ENCODE data around the gene GOLGB1.
"Not testable (repeated sequence)": the region's sequence is repeated elsewhere in the genome, so short reads cannot be mapped to it uniquely, and the experiment has no call there.

Gene GOLGB1

DNA sequence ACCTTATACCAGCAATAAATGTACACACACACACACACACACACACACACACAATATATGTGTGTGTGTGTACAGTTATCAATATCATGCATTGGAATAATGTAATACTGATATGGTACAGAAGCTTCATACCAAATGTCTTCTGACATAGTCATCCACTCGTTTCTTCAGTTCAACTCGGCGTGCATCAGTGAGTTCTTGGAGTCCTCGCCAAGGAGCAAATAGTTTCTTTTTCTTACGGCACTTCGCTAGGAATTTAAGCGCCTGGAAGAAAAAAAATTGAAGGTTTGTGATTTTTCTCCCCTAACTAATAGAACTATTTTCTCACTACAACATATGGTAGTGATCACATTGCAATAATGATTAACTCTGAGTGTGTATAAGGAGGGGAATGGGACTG is 32.1 kb upstream of the GOLGB1 start (continued):
- TF ChIP-seq, protein P1, sequence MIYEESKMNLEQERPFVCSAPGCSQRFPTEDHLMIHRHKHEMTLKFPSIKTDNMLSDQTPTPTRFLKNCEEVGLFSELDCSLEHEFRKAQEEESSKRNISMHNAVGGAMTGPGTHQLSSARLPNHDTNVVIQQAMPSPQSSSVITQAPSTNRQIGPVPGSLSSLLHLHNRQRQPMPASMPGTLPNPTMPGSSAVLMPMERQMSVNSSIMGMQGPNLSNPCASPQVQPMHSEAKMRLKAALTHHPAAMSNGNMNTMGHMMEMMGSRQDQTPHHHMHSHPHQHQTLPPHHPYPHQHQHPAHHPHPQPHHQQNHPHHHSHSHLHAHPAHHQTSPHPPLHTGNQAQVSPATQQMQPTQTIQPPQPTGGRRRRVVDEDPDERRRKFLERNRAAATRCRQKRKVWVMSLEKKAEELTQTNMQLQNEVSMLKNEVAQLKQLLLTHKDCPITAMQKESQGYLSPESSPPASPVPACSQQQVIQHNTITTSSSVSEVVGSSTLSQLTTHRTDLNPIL (CRISPR knock-in tag; IDR thresholded peaks at IDR 0.05; ENCODE audit: low read depth), result no peak
- TF ChIP-seq, protein P2, sequence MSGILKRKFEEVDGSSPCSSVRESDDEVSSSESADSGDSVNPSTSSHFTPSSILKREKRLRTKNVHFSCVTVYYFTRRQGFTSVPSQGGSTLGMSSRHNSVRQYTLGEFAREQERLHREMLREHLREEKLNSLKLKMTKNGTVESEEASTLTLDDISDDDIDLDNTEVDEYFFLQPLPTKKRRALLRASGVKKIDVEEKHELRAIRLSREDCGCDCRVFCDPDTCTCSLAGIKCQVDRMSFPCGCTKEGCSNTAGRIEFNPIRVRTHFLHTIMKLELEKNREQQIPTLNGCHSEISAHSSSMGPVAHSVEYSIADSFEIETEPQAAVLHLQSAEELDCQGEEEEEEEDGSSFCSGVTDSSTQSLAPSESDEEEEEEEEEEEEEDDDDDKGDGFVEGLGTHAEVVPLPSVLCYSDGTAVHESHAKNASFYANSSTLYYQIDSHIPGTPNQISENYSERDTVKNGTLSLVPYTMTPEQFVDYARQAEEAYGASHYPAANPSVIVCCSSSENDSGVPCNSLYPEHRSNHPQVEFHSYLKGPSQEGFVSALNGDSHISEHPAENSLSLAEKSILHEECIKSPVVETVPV (CRISPR knock-in tag; IDR thresholded peaks at IDR 0.05), result no peak

DNA sequence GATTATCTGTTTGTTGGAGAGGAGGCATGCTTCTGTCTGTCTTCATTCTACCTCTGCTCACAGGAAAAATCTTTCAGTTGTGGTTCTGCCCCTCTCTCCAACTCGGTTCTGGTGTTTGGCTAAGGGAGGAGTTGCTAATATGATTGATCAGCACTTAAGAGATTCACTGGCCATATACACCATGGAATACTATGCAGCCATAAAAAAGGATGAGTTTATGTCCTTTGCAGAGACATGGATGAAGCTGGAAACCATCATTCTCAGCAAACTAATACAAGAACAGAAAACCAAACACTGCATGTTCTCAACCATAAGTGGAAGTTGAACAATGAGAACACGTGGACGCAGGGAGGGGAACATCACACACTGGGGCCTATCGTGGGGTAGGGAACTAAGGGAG is 25.6 kb upstream of the GOLGB1 start:
- ATAC-seq, result not testable (repeated sequence)

DNA sequence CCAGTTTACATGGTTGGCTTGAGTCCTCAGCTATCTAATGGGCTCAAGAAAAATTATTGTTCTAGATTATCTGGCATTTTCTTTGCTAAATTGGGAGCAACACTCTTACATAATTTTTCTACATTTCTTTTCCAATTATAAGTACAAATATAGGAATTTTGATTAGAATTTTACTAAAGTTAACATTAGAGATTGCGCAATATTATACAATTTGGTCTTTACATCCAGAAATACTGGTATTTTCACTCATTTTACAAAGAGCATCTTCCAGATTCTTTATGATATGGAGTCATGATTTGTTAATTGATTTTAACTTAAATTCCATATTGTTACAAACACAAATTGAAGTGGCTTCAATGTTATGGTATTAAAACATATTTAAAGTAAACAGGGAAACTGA is 19.7 kb upstream of the GOLGB1 start:
- TF ChIP-seq, protein P3, sequence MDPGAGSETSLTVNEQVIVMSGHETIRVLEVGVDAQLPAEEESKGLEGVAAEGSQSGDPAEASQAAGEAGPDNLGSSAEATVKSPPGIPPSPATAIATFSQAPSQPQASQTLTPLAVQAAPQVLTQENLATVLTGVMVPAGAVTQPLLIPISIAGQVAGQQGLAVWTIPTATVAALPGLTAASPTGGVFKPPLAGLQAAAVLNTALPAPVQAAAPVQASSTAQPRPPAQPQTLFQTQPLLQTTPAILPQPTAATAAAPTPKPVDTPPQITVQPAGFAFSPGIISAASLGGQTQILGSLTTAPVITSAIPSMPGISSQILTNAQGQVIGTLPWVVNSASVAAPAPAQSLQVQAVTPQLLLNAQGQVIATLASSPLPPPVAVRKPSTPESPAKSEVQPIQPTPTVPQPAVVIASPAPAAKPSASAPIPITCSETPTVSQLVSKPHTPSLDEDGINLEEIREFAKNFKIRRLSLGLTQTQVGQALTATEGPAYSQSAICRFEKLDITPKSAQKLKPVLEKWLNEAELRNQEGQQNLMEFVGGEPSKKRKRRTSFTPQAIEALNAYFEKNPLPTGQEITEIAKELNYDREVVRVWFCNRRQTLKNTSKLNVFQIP (CRISPR knock-in tag; IDR thresholded peaks at IDR 0.05; ENCODE audit: borderline replicate concordance, low read depth), result no peak
- TF ChIP-seq, protein P4, sequence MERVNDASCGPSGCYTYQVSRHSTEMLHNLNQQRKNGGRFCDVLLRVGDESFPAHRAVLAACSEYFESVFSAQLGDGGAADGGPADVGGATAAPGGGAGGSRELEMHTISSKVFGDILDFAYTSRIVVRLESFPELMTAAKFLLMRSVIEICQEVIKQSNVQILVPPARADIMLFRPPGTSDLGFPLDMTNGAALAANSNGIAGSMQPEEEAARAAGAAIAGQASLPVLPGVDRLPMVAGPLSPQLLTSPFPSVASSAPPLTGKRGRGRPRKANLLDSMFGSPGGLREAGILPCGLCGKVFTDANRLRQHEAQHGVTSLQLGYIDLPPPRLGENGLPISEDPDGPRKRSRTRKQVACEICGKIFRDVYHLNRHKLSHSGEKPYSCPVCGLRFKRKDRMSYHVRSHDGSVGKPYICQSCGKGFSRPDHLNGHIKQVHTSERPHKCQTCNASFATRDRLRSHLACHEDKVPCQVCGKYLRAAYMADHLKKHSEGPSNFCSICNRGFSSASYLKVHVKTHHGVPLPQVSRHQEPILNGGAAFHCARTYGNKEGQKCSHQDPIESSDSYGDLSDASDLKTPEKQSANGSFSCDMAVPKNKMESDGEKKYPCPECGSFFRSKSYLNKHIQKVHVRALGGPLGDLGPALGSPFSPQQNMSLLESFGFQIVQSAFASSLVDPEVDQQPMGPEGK (CRISPR knock-in tag; IDR thresholded peaks at IDR 0.05; ENCODE audit: borderline replicate concordance), result no peak
- TF ChIP-seq ZNF565 (CRISPR knock-in tag; conservative IDR thresholded peaks at IDR 0.05; ENCODE audit: low read depth), result no peak
- TF ChIP-seq BACH2 (CRISPR knock-in tag; IDR thresholded peaks at IDR 0.05; ENCODE audit: borderline replicate concordance), result no peak
- no peak for ATAC-seq

DNA sequence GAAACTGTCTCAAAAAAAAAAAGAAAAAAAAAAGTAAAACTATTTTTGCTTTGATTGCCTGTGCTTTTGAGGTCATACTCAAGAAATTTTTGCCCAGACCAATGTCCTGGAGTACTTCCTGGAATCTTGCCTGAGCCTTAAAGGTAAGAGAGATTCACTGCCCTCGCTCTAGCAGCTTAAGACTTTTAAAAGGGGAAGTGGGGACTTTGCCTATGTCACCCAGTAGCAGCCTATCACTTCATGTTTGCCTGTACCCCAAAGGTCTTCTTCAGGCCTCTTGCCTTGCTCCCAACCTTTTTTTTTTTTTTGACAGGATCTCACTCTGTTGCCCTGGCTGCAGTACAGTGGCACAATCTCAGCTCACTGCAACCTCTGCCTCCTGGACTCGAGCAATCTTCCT is 18.9 kb upstream of the GOLGB1 start:
- no peak for ATAC-seq
- TF ChIP-seq ZFP30 (CRISPR knock-in tag; IDR thresholded peaks at IDR 0.05) (no peak), PPARA (CRISPR knock-in tag; IDR thresholded peaks at IDR 0.05; ENCODE audit: borderline replicate concordance) (no peak), SNAI2 (CRISPR knock-in tag; IDR thresholded peaks at IDR 0.05) (no peak), ESRRG (CRISPR knock-in tag; IDR thresholded peaks at IDR 0.05) (no peak), ZNF565 (CRISPR knock-in tag; conservative IDR thresholded peaks at IDR 0.05; ENCODE audit: low read depth) (no peak), RARB (CRISPR knock-in tag; IDR thresholded peaks at IDR 0.05) (no peak), OSR1 (CRISPR knock-in tag; IDR thresholded peaks at IDR 0.05) (no peak), ZNF8 (CRISPR knock-in tag; IDR thresholded peaks at IDR 0.05) (no peak), ISL1 (CRISPR knock-in tag; IDR thresholded peaks at IDR 0.05) (no peak), GLIS3 (CRISPR knock-in tag; IDR thresholded peaks at IDR 0.05) (no peak), TCF4 (CRISPR knock-in tag; IDR thresholded peaks at IDR 0.05; ENCODE audit: borderline replicate concordance) (no peak), ARNTL (CRISPR knock-in tag; IDR thresholded peaks at IDR 0.05; ENCODE audit: borderline replicate concordance, low read depth) (no peak), CSDC2 (CRISPR knock-in tag; IDR thresholded peaks at IDR 0.05) (no peak), TOX (CRISPR knock-in tag; IDR thresholded peaks at IDR 0.05; ENCODE audit: borderline replicate concordance) (no peak)
- TF ChIP-seq, protein P1 (CRISPR knock-in tag; IDR thresholded peaks at IDR 0.05; ENCODE audit: low read depth), result no peak
- TF ChIP-seq, protein P3 (CRISPR knock-in tag; IDR thresholded peaks at IDR 0.05; ENCODE audit: borderline replicate concordance, low read depth), result no peak
- TF ChIP-seq, protein P5, sequence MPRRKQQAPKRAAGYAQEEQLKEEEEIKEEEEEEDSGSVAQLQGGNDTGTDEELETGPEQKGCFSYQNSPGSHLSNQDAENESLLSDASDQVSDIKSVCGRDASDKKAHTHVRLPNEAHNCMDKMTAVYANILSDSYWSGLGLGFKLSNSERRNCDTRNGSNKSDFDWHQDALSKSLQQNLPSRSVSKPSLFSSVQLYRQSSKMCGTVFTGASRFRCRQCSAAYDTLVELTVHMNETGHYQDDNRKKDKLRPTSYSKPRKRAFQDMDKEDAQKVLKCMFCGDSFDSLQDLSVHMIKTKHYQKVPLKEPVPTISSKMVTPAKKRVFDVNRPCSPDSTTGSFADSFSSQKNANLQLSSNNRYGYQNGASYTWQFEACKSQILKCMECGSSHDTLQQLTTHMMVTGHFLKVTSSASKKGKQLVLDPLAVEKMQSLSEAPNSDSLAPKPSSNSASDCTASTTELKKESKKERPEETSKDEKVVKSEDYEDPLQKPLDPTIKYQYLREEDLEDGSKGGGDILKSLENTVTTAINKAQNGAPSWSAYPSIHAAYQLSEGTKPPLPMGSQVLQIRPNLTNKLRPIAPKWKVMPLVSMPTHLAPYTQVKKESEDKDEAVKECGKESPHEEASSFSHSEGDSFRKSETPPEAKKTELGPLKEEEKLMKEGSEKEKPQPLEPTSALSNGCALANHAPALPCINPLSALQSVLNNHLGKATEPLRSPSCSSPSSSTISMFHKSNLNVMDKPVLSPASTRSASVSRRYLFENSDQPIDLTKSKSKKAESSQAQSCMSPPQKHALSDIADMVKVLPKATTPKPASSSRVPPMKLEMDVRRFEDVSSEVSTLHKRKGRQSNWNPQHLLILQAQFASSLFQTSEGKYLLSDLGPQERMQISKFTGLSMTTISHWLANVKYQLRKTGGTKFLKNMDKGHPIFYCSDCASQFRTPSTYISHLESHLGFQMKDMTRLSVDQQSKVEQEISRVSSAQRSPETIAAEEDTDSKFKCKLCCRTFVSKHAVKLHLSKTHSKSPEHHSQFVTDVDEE (CRISPR knock-in tag; IDR thresholded peaks at IDR 0.05), result no peak
